Rectal smooth muscle tissue (tissue), 1 donor: ENCODE data around the gene DRC1.

Experiments used
- H3K27ac ChIP-seq: one replicate; pipeline ENCODE4 v1.7.0; 2013; ENCODE audit warnings: low read depth, low read length, inconsistent platforms
- H3K27me3 ChIP-seq: one replicate; pipeline ENCODE4 v1.7.0; 2013; ENCODE audit warnings: low read length; ENCODE audit not compliant: control insufficient read depth, insufficient read depth
- H3K36me3 ChIP-seq: one replicate; pipeline ENCODE4 v1.7.0; 2013; ENCODE audit warnings: low read length; ENCODE audit not compliant: control insufficient read depth, insufficient read depth
- H3K4me1 ChIP-seq: one replicate; pipeline ENCODE4 v1.7.0; 2013; ENCODE audit warnings: low read length; ENCODE audit not compliant: control insufficient read depth, insufficient read depth
- H3K4me3 ChIP-seq: one replicate; pipeline ENCODE4 v1.7.0; 2013; ENCODE audit warnings: low read length
- H3K9ac ChIP-seq: one replicate; pipeline ENCODE4 v1.7.0; 2013; ENCODE audit warnings: low read length

The DRC1 gene

GRCh38 chr2:26487192-26487591 lies 85.5 kb downstream of the DRC1 start:
- no peaks in the 10 kb centered on the region for H3K36me3 ChIP-seq
- H3K4me3 ChIP-seq = no peak overlapping the region
- H3K4me1 ChIP-seq = no peaks in the 10 kb centered on the region
- H3K27me3 ChIP-seq = no peaks in the 10 kb centered on the region
- no peak overlapping the region for H3K27ac ChIP-seq
- H3K9ac ChIP-seq = no peak overlapping the region

DNA sequence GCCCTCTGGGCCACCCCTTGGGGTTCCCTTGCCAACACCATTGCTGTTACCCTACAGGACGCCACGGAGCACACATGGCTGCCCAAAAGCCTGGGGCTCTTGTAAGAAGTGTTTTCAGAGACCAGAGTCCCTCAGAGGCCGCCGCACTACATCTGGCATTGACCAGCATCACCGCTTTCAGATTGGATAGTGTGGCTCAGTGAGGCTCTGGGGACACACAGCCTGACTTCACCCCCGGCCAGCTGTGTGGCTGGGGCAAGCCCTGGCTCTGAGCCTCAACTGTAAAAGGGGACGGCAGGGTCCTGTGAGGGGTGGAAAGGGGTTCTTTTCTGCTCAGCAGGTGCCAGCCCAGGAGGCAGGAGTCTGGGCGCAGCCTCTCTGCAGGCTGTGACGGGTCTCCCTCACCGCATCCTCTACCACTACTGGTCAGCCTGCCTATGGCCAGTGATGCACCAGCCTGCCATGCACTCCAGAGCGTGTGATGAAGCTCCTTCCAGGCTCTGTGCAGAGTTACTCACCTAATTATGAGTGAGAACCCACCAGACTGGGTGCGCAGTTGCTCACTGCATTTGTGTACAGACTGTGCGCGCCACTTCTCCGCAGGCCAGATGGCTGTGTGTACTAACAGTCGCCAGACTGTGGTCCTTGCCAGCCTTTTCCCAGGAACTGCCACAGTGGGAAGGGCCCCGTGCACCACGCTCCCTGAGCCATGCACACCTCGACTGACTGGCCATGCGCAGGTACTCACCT lies 86.9 kb downstream of the DRC1 start:
- Histone ChIP-seq H3K9ac (no peak overlapping the region), H3K4me1 (no peaks in the 10 kb centered on the region), H3K27ac (no peak overlapping the region), H3K36me3 (no peaks in the 10 kb centered on the region), H3K4me3 (no peak overlapping the region), H3K27me3 (no peaks in the 10 kb centered on the region)

DNA sequence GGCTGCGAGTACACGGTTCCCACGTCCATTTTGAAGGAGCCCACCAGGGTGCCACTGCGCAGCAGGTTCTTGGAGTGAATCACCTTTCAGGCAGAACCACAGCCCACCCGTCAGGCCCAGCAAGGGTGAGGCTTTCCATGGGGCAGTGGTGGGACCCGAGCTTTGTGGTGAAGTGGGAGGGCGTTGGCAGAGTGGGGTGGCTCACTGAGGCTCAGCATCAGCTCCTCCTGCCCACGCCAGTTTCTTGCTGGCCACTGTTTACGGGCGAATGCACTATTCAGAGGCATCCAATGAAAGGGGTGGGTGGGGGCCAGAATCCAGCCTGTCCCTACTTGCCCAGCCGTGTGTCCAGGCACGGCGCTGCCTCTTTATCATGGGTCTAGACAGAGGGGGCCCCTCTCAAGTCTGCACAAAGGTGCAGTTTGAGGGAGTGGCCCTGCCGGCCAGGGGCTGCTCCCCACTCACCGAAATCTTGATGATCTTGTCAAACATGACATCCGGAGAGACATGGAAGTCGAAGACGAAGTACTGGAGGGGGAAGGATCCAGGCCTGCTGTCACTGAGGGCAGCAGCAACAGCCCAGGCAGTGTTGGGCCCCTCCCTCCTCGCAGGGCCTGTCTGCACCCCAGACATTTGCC lies 87.6 kb downstream of the DRC1 start:
- H3K27me3 ChIP-seq = no peaks in the 10 kb centered on the region
- no peak overlapping the region for H3K9ac ChIP-seq
- no peaks in the 10 kb centered on the region for H3K36me3 ChIP-seq
- H3K4me3 ChIP-seq = no peak overlapping the region
- H3K27ac ChIP-seq = no peak overlapping the region
- no peaks in the 10 kb centered on the region for H3K4me1 ChIP-seq

DNA sequence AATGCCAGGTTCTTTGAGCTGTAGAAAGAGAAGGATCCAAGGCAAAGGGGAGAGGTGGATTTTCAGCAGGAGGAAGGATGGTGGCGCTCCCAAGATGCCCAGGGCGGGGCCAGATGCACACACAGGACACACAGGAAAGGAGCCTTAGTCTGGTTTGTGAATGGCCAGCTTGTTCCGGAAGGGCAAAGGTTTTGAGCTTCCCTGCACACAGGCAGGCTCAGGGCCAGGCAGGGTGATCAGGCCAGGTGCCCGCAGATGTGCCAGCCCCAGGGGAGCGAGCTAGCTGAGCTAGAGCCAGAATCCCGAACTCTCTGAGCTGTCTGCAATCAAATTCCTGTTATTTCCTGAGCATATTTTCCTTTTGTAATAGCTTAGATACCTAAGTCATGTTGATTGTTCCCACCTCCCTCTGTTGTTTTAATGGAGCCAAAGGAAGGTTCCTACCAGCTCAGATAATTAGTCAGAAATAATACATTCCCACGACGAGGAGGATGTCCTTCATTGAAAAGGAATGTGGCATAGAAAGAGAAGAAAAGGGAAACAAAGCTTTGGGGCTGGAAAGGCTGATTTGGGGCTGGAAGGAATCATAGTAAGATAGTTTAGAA lies 89.9 kb downstream of the DRC1 start:
- H3K9ac ChIP-seq = no peak overlapping the region
- no peaks in the 10 kb centered on the region for H3K27me3 ChIP-seq
- no peaks in the 10 kb centered on the region for H3K4me1 ChIP-seq
- H3K36me3 ChIP-seq = no peaks in the 10 kb centered on the region
- H3K4me3 ChIP-seq = no peak overlapping the region
- H3K27ac ChIP-seq = no peak overlapping the region

DNA sequence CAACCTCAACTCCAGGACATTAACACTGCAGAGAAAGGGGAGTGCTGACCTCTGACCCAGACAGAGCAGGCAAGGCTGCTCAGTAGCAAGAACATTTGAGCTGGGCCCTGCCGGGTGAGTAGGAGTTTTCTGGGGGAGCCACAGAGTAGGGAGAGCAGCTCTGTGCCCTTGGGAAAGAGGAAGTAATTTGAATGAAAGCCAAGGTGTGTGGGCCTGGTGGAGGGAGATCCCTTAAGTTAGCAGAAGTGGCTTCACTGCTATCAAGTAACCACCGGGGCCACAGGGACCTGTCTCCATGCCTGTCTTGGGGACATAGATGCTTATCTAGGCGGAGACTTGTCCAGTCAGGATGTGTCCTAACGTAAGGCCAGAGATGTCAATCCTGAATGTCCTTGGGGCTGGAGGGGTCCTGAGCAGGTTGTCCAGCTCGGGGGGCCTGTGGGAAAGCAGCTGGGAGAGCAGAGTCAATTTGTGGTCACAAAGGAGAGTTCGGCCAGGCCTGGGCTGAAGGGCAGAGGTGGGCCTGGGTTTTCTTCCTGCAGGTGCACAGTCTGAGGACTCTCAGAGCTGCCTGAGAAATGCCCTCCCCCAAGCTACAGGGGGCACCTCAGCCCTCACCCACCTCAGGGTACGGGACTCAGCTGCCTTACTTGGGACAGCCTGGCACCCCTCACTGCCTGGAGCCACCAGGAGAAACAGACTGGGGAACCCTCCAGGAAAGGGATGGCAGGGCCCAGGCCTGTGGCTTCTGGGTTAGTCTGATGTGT lies 91.2 kb downstream of the DRC1 start:
- H3K4me1 ChIP-seq = no peaks in the 10 kb centered on the region
- H3K36me3 ChIP-seq = no peaks in the 10 kb centered on the region
- no peaks in the 10 kb centered on the region for H3K27me3 ChIP-seq
- H3K27ac ChIP-seq = no peak overlapping the region
- H3K4me3 ChIP-seq = no peak overlapping the region
- no peak overlapping the region for H3K9ac ChIP-seq

GRCh38 chr2:26493566-26493965 lies 91.8 kb downstream of the DRC1 start:
- Histone ChIP-seq H3K4me1 (no peaks in the 10 kb centered on the region), H3K27me3 (no peaks in the 10 kb centered on the region), H3K4me3 (no peak overlapping the region), H3K27ac (no peak overlapping the region), H3K36me3 (no peaks in the 10 kb centered on the region), H3K9ac (no peak overlapping the region)

DNA sequence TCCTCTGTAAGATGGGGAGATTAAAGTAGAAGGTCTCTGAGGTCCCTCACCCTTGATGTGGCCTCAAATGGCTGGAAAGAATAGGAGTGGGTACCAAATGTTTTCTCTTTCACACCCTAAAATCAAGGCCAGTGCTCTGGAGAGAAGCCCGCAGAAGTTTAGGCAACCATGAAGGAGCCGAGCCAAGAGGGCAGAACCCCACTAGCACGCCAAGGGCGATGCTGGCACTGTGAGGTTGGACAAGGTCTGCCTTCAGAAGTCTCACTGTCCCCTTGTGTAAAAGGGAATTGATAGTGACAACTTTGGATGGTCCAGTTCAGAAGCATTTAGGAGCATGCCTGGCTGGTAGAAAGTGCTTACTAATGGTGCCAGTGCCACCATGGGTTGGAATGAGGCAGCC lies 92.5 kb downstream of the DRC1 start:
- Histone ChIP-seq H3K9ac (no peak overlapping the region), H3K36me3 (no peaks in the 10 kb centered on the region), H3K4me3 (no peak overlapping the region), H3K27ac (no peak overlapping the region), H3K27me3 (no peaks in the 10 kb centered on the region), H3K4me1 (no peaks in the 10 kb centered on the region)

DNA sequence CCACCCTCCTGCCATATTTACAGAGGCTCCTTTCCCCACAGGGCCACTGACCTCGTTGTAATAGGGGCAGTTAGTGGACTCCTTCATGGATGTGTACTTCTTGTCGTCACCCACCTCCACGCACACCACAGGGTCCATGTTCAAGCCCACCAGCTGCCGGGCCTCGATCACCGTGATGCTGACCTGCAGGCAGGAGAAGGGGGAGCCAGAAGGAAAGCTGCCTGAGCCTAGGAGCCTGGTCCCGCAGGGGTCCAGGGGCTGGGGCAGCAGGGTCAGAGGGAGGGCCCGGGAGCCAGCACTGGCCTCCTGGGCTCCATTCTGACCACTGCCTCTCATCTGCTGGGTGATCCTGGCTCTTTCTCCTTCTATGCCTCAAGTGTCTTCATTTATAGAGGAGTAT lies 93.2 kb downstream of the DRC1 start:
- no peak overlapping the region for H3K4me3 ChIP-seq
- H3K4me1 ChIP-seq = no peaks in the 10 kb centered on the region
- H3K9ac ChIP-seq = no peak overlapping the region
- H3K27me3 ChIP-seq = no peaks in the 10 kb centered on the region
- no peak overlapping the region for H3K27ac ChIP-seq
- H3K36me3 ChIP-seq = no peaks in the 10 kb centered on the region

DNA sequence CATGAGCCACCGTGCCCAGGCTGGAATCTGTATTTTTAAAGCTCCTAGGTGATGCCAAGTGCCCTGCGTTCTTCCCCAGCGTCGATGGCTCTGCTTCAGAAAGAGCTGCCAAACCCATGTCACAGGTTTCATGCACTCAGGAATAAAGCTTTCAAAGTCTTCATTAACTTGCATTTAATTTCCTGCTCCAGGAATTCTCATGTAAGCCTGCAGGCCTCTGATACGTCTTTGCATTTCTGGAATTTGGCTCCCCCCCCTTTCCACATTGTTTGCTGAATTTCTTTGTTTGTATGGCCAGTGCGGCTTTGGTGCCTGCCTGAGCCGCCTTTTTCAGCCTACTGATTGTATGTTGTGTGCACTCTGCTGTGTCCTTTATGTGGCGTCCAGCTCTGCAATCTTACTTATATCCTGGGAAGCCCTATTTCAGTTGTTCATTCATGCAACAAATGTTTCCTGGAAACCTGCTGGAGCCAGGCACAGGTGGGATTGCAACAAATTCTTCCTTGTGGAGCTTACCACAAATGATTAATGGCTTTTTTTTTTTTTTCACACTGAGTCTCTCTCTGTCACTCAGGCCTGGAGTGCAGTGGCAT lies 94.1 kb downstream of the DRC1 start:
- Histone ChIP-seq H3K27ac (no peak overlapping the region), H3K4me1 (no peaks in the 10 kb centered on the region), H3K36me3 (no peaks in the 10 kb centered on the region), H3K27me3 (no peaks in the 10 kb centered on the region), H3K4me3 (no peak overlapping the region), H3K9ac (no peak overlapping the region)

DNA sequence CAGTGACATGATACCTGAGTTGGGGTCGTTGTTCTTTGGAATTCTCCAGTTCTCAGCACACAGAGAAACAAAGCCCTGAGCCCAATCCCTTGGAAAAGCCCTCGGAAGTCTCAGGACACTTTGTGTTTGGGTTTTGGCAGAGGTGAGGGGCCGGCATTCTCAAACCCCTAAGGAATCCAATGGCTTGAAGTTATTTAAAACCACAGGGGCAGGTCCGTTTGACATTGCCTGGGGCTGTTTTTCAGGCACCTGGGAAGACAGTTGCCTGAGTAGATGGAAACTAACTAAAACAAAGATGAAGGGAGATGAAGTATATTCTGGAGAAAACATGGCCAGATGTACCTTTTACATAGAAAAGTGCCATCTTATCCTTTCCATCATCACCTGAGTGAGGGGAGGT lies 98.7 kb downstream of the DRC1 start:
- Histone ChIP-seq H3K36me3 (no peaks in the 10 kb centered on the region), H3K27ac (no peak overlapping the region), H3K27me3 (peaks cover 3% of the 10 kb centered on the region), H3K4me3 (no peak overlapping the region), H3K9ac (no peak overlapping the region), H3K4me1 (no peaks in the 10 kb centered on the region)

GRCh38 chr2:26503231-26503880 lies 101.6 kb downstream of the DRC1 start:
- no peaks in the 10 kb centered on the region for H3K36me3 ChIP-seq
- peaks cover 3% of the 10 kb centered on the region for H3K27me3 ChIP-seq
- no peaks in the 10 kb centered on the region for H3K4me1 ChIP-seq
- H3K9ac ChIP-seq = no peak overlapping the region
- H3K4me3 ChIP-seq = peak overlapping the region; percentile 57
- no peak overlapping the region for H3K27ac ChIP-seq

DNA sequence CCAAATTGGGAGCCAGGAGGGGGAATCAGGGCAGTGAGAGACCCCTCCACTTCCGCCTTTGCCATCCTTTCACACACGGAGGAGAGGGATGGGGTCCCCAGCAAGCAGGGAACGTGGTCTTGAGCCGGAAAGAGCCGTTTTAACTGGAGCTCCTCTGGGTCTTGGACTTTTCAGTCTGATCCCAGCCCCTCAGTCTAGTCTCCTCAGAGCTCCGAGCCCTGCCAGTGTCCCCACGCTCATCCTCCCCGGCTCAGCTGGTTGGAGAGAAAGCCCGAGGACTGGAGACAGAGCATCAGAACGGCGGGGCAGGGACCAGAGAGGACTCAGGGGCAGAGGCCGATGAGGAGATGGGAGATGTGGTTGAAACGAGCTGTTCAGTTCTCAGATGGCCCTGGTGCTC lies 102.3 kb downstream of the DRC1 start:
- Histone ChIP-seq H3K9ac (no peak overlapping the region), H3K4me1 (no peaks in the 10 kb centered on the region), H3K27me3 (peaks cover 3% of the 10 kb centered on the region), H3K27ac (no peak overlapping the region), H3K36me3 (no peaks in the 10 kb centered on the region), H3K4me3 (peak overlapping the region; percentile 57)
